Fibroblast of upper back skin (primary cell): ENCODE data around the gene IMP4.
A peak's percentile ranks its signal among the peaks of the same experiment; 100 is the strongest.

Experiments
- DNase-seq: peaks from one replicate; pipeline ENCODE4 v3.0.0-alpha.2; 2013

Gene IMP4

GRCh38 chr2:130336877-130337734 lies 5.6 kb upstream of the IMP4 start:
- peak; percentile 79 for DNase-seq

- peak; percentile 40 for DNase-seq
Observed at GRCh38 chr2:130337735-130338325, 4.9 kb upstream of the IMP4 start.

GRCh38 chr2:130338793-130339345 lies 3.8 kb upstream of the IMP4 start:
- no peak for DNase-seq

- DNase-seq: no peak
Observed at GRCh38 chr2:130339885-130340745, 2.6 kb upstream of the IMP4 start.

GRCh38 chr2:130341562-130342019 lies 1.1 kb upstream of the IMP4 start:
- DNase-seq: no peak

- DNase-seq: peak; percentile 93
Observed at GRCh38 chr2:130342020-130342532, 621 bp upstream of the IMP4 start.

GRCh38 chr2:130344578-130344977 lies 1.9 kb downstream of the IMP4 start:
- DNase-seq: no peak

GRCh38 chr2:130345091-130345490 lies 2.4 kb downstream of the IMP4 start:
- DNase-seq: no peak

- DNase-seq: no peak
Observed at GRCh38 chr2:130345611-130346010, 2.9 kb downstream of the IMP4 start.

- no peak for DNase-seq
Observed at GRCh38 chr2:130346041-130346740, 3.5 kb downstream of the IMP4 start.

- DNase-seq: no peak
Observed at GRCh38 chr2:130346741-130347066, 4.0 kb downstream of the IMP4 start.

GRCh38 chr2:130347220-130347925 lies 4.7 kb downstream of the IMP4 start:
- no peak for DNase-seq

- DNase-seq: no peak
Observed at GRCh38 chr2:130349174-130349573, 6.5 kb downstream of the IMP4 start.

GRCh38 chr2:130351711-130352110 lies 9.0 kb downstream of the IMP4 start:
- no peak for DNase-seq

GRCh38 chr2:130352237-130352636 lies 9.5 kb downstream of the IMP4 start:
- DNase-seq: no peak

- no peak for DNase-seq
Observed at GRCh38 chr2:130353291-130354138, 10.8 kb downstream of the IMP4 start.

GRCh38 chr2:130354139-130354428 lies 11.4 kb downstream of the IMP4 start:
- DNase-seq: no peak

- no peak for DNase-seq
Observed at GRCh38 chr2:130355172-130355577, 12.5 kb downstream of the IMP4 start.

GRCh38 chr2:130355578-130356431 lies 13.1 kb downstream of the IMP4 start, which contains the start of gene PTPN18:
Gene PTPN18 (plus strand): TSS chr2:130356056. CDS start chr2:130356108, 52 bp downstream.
- peak; percentile 81 for DNase-seq

- no peak for DNase-seq
Observed at GRCh38 chr2:130357864-130358263, 15.2 kb downstream of the IMP4 start.
